Osteocyte (in vitro differentiated cells): ENCODE results near the gene TESK2. TPM values are rescaled to one million over a fixed set of nuclear protein-coding genes. Genes with fewer than 3 reads are reported as not detected.

Experiments used
- DNase-seq: peaks from one replicate; pipeline ENCODE4 v3.0.0; 2021; ENCODE audit warnings: mixed read lengths; ENCODE audit not compliant: unreplicated experiment; ENCODE audit errors: extremely low spot score
- H3K27ac Mint-ChIP-seq: one replicate; pipeline ENCODE4 v1.8.0; 2021; ENCODE audit warnings: mild to moderate bottlenecking, mixed read lengths; ENCODE audit not compliant: unreplicated experiment
- H3K27me3 Mint-ChIP-seq: one replicate; pipeline ENCODE4 v1.8.0; 2021; ENCODE audit warnings: mixed read lengths; ENCODE audit not compliant: unreplicated experiment
- H3K36me3 Mint-ChIP-seq: one replicate; pipeline ENCODE4 v1.8.0; 2021; ENCODE audit warnings: mixed read lengths; ENCODE audit not compliant: unreplicated experiment
- H3K4me1 Mint-ChIP-seq: one replicate; pipeline ENCODE4 v1.8.0; 2021; ENCODE audit warnings: mixed read lengths; ENCODE audit not compliant: unreplicated experiment
- H3K4me3 Mint-ChIP-seq: one replicate; pipeline ENCODE4 v1.8.0; 2021; ENCODE audit warnings: mild to moderate bottlenecking, moderate library complexity, mixed read lengths; ENCODE audit not compliant: unreplicated experiment
- H3K9me3 Mint-ChIP-seq: one replicate; pipeline ENCODE4 v1.8.0; 2021; ENCODE audit warnings: mixed read lengths; ENCODE audit not compliant: unreplicated experiment
- long read RNA-seq: library from polyadenylated mRNA; unstranded; transcript quantifications from one replicate; pipeline ENCODE4 v2.0.0, GENCODE V29; 2021
- total RNA-seq: library from RNA; stranded (reverse); gene quantifications from 2 replicates; pipeline ENCODE4 v1.2.1, GENCODE V29; 2021
- TF ChIP-seq, protein P1 (sequence below): fragments of 200-600 bp; sonication (generic); IDR thresholded peaks from 2 replicates; pipeline ENCODE4 v1.5.0; 2021; ENCODE audit warnings: antibody characterized with exemption, mild to moderate bottlenecking, moderate library complexity

Gene TESK2, protein sequence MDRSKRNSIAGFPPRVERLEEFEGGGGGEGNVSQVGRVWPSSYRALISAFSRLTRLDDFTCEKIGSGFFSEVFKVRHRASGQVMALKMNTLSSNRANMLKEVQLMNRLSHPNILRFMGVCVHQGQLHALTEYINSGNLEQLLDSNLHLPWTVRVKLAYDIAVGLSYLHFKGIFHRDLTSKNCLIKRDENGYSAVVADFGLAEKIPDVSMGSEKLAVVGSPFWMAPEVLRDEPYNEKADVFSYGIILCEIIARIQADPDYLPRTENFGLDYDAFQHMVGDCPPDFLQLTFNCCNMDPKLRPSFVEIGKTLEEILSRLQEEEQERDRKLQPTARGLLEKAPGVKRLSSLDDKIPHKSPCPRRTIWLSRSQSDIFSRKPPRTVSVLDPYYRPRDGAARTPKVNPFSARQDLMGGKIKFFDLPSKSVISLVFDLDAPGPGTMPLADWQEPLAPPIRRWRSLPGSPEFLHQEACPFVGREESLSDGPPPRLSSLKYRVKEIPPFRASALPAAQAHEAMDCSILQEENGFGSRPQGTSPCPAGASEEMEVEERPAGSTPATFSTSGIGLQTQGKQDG
- 2.7 and 4.1 TPM in 2 replicates for total RNA-seq
- long read RNA-seq, partial matches to known transcripts, result 2 of 9 reads
- long read RNA-seq, other reads (novel, unspliced or antisense), result 3 of 9 reads

DNA sequence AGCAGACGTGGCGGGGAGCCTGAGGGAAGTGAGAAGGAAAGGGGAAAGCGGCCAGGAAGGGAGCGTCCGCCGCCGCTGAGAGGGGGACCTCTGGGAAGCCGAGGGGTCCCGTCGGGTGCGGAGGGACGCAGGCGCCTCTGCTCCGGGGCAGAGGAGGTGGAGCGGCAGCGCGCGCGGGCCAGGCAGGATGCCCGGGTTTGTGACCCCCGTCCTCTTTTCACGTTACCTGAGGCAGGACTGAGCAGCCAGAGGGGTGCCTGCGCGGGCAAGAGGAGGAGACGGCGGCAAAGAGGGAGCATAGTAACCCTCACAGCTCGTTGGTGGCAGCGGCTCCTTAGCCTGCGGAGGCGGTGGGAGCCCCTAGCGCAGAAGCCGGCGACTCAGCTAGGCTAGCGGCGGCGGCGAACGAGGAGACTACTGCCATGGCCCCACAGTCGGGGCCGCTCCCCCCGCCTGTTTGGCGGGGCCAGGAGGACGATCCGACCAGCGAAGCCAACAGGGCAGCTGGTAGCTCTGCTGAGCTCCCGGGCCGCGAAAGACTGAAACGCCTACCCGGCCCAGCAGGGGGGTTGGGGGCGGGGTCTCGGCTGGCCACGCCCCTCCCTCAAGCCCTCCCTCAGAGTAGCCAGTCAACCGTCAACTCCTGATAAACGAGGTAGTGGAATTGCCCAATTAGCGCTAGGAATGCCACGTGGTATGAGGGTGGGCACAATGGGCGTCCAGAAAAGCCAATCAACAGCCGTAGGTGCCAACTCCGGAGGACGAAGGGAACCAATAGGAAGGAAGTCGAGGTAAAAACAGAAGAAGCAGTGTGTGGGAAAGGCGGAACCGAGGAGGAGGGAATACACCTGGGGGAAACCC is at the start of gene TESK2:
Gene TESK2 (minus strand): TSS at position 538 of the 861 bp plus-strand sequence. CDS start 33,378 bp downstream, outside the sequence.
- Mint-ChIP-seq H3K4me1 (peaks cover 2% of the 10 kb centered on the region), H3K36me3 (no peaks in the 10 kb centered on the region), H3K27me3 (peaks cover 14% of the 10 kb centered on the region), H3K27ac (no peak within 1 kb of the TSS), H3K4me3 (no peak within 1 kb of the TSS), H3K9me3 (no peaks in the 10 kb centered on the region)
- peak; percentile 98 for DNase-seq
- TF ChIP-seq, protein P1, sequence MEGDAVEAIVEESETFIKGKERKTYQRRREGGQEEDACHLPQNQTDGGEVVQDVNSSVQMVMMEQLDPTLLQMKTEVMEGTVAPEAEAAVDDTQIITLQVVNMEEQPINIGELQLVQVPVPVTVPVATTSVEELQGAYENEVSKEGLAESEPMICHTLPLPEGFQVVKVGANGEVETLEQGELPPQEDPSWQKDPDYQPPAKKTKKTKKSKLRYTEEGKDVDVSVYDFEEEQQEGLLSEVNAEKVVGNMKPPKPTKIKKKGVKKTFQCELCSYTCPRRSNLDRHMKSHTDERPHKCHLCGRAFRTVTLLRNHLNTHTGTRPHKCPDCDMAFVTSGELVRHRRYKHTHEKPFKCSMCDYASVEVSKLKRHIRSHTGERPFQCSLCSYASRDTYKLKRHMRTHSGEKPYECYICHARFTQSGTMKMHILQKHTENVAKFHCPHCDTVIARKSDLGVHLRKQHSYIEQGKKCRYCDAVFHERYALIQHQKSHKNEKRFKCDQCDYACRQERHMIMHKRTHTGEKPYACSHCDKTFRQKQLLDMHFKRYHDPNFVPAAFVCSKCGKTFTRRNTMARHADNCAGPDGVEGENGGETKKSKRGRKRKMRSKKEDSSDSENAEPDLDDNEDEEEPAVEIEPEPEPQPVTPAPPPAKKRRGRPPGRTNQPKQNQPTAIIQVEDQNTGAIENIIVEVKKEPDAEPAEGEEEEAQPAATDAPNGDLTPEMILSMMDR, result no peak

DNA sequence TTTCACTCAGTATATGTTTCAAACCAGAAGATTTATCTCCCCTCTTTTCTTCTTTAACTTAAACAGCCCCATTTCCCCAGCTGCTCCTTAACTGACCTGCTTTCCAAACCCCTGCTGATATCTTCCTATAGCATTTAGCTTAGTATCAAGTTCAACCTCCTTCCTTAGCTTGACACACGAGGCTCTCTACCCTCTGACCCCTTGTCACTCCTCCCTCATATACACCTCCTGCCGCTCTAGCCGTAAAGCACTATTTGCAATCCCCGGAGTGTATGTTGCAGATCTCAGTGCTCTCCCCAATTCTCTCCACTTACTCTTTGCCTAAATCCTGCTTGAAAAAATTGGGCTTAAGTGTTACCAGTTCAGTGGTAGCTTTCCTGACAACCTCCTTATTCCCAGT is 45.9 kb upstream of the TESK2 start:
- Mint-ChIP-seq H3K27me3 (peaks cover 2% of the 10 kb centered on the region), H3K9me3 (no peaks in the 10 kb centered on the region), H3K4me1 (no peaks in the 10 kb centered on the region), H3K4me3 (no peak overlapping the region), H3K36me3 (no peaks in the 10 kb centered on the region), H3K27ac (no peak overlapping the region)
- no peak for DNase-seq
- TF ChIP-seq, protein P1, result no peak

DNA sequence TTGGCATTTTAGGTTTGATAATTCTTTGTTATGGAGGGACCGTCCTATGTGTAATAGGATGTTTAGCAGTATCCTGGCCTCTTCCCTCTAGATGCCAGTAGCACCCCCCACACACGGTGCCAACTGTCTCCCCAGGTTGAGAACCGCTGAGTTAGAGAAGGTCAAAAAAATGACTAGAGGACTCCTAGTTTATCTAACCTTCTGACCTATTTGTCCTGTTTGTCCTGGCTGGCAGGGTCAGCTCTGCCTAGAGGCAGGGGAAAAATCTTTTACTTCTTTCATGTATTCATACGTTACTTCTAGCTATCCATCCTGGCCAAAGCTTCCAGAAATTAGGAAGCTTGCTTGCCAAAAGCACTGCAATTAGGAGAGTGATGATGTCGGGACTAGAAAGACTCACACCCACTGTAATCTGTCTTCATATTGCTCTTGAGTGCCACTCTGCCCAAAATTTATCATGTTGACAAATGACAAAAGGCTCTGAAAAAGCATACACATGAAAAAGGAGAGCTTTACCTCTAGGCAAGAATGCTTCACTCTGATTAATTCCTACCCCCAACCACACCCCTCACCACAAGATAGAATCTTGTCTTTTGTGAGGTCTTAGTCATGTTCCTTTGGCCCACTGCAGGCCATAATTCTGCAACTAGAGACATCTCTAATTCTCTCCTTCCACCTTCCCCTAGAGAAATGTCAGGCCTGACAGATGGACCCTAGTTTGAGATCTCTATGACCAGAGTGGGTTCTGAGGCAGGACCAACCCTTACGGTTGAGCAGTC is 45.2 kb upstream of the TESK2 start:
- H3K27ac Mint-ChIP-seq, result no peak overlapping the region
- TF ChIP-seq, protein P1, result no peak

DNA sequence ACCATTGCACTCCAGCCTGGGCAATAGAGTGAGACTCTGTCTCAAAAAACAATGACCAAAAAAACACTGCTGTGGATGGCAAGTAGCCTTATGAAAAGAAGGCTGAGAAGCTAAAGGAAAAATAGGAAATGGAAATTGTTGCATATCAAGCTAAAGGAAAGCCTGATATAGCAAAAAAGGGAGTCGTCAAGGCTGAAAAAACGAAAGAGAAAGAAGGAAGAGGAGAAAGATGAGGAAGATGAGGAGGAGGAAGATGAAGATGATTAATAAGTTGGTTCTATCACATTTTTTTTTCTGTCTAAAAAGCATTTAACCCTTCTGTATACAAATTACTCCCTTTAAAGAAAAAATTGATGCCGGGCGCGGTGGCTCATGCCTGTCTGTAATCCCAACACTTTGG is 40.9 kb upstream of the TESK2 start:
- H3K36me3 Mint-ChIP-seq, result no peaks in the 10 kb centered on the region
- peaks cover 2% of the 10 kb centered on the region for H3K27me3 Mint-ChIP-seq
- TF ChIP-seq, protein P1, result no peak
- DNase-seq, result no peak
- H3K27ac Mint-ChIP-seq, result no peak overlapping the region
- no peak overlapping the region for H3K4me3 Mint-ChIP-seq
- H3K4me1 Mint-ChIP-seq, result no peaks in the 10 kb centered on the region
- no peaks in the 10 kb centered on the region for H3K9me3 Mint-ChIP-seq

More for the DNA sequence above, 45.2 kb upstream of the TESK2 start:
- Mint-ChIP-seq H3K27me3 (peaks cover 3% of the 10 kb centered on the region), H3K9me3 (no peaks in the 10 kb centered on the region), H3K36me3 (no peaks in the 10 kb centered on the region), H3K4me3 (no peak overlapping the region), H3K4me1 (no peaks in the 10 kb centered on the region)
- no peak for DNase-seq
